Activated T-cell treated with anti-CD3 and anti-CD28 coated beads, Interleukin-2, amount 50 U/mL, for 72 hours (primary cell): ENCODE measurements around the gene GRIP1. TPM values are rescaled to one million over a fixed set of nuclear protein-coding genes. Genes with fewer than 3 reads are reported as not detected.
A peak's percentile ranks its signal among the peaks of the same experiment; 100 is the strongest.
"Not testable (repeated sequence)": the region's sequence is repeated elsewhere in the genome, so short reads cannot be mapped to it uniquely, and the experiment has no call there.

ENCODE experiments used
- ATAC-seq, 2 donors: fragments of 150-1000 bp; cut with Tn5 transposase; replicated peaks in 1 of 2; 2 replicates each; pipeline ENCODE4 v1.10.0; 2021; ENCODE audit warnings: moderate library complexity in 2 of 2, mild to moderate bottlenecking in 1 of 2
- DNase-seq, 2 donors: peaks; one replicate each; pipeline ENCODE4 v3.0.0; 2021 to 2022; ENCODE audit warnings: mixed read lengths in 1 of 2
- H3K27ac Mint-ChIP-seq: one replicate; pipeline ENCODE4 v1.8.0; 2022; ENCODE audit warnings: mild to moderate bottlenecking, moderate library complexity, mixed read lengths
- H3K27me3 Mint-ChIP-seq: one replicate; pipeline ENCODE4 v1.8.0; 2022; ENCODE audit warnings: low read depth, mixed read lengths
- H3K36me3 Mint-ChIP-seq, 2 donors: one replicate each; pipeline ENCODE4 v1.8.0; 2022; ENCODE audit warnings: mixed read lengths in 2 of 2, mild to moderate bottlenecking in 1 of 2; ENCODE audit not compliant: insufficient read depth in 2 of 2
- H3K4me1 Mint-ChIP-seq: one replicate; pipeline ENCODE4 v1.8.0; 2022; ENCODE audit warnings: low read depth, mixed read lengths
- H3K4me3 Mint-ChIP-seq, 2 donors: one replicate each; pipeline ENCODE4 v1.8.0; 2022; ENCODE audit warnings: mild to moderate bottlenecking in 2 of 2, mixed read lengths in 2 of 2, moderate library complexity in 2 of 2
- H3K9me3 Mint-ChIP-seq, 2 donors: one replicate each; pipeline ENCODE4 v1.8.0; 2022; ENCODE audit warnings: mixed read lengths in 2 of 2
- total RNA-seq, 2 donors: library from RNA; stranded (reverse); gene quantifications; one replicate each; pipeline ENCODE4 v1.2.3, GENCODE V29; 2022

GRIP1 gene
- total RNA-seq, 2 donors from 2014 or later: 0.44 to 2.3 TPM

DNA sequence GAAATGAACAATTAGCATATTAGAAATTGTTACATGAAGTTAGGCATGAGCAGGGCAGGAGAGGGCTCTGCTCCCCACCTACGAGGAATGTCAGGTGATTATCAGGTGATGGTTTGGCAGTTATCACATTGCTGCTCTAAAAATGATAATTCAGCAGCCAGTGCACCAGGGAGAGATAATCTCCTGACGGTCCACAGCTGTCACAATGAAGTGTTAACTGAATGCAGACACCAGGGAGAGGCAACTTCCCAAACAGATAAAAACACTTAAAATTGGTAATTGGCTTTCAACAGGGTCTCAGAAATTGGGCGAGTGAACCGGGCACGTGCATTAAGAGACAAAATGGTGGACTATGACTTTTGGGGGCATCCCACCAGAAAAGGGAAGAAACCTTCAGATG lies 176.0 kb downstream of the GRIP1 start:
- Mint-ChIP-seq H3K4me3 (no peak overlapping the region), H3K9me3 (peaks cover 0 to 2% of the 10 kb centered on the region in 2 donors), H3K4me1 (no peaks in the 10 kb centered on the region), H3K27ac (no peak overlapping the region), H3K36me3 (peaks cover 0 to 2% of the 10 kb centered on the region in 2 donors), H3K27me3 (no peaks in the 10 kb centered on the region)
- DNase-seq (no peak), ATAC-seq (no peak)

DNA sequence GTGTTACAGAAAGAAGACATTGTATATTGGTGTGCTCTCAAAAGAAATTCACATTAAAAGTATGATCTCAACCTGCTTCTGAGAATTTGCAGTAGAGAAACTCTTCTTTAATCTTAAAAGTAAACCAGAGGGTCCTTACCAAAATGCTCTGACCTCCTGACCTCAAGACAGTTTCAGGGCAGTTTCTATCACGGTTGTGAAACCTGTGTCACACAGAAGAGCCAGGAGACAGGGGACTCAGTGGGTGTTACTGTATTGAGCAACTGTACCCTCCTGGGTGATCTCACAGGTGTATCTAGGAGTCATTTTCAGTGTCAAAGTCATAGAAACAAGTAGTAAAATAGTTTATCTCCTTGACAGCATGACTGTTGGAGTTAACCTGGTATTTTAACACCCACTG lies 178.0 kb downstream of the GRIP1 start:
- Mint-ChIP-seq H3K27me3 (peaks cover 4% of the 10 kb centered on the region), H3K27ac (no peak overlapping the region), H3K4me1 (no peaks in the 10 kb centered on the region), H3K9me3 (peaks cover 0 to 2% of the 10 kb centered on the region in 2 donors), H3K4me3 (no peak overlapping the region), H3K36me3 (peaks cover 0 to 2% of the 10 kb centered on the region in 2 donors)
- ATAC-seq (peak; percentile 93 to 95), DNase-seq (peak; percentile 15 to 19)

DNA sequence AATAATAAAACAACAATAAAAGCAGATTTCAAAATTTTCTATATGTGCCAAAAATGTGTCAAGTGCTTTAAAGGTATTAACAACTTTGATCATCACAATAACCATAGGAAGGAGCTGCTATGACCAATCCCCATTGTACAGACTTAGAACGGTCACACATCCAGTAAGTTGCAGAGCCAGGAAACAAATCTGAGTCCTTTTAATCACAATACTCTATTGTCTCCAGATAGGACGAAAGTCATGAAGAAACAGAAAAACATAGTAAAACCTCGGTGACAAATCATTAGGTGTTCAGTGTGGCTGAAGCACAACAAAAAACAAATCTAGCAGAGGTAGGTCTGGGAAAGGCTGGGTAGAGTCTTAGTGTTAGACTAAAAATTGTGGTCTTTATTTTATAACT lies 178.8 kb downstream of the GRIP1 start:
- Mint-ChIP-seq H3K4me1 (no peaks in the 10 kb centered on the region), H3K27me3 (peaks cover 4% of the 10 kb centered on the region), H3K27ac (peak overlapping the region; percentile 17), H3K9me3 (peaks cover 0 to 1% of the 10 kb centered on the region in 2 donors), H3K36me3 (peaks cover 0 to 2% of the 10 kb centered on the region in 2 donors), H3K4me3 (peak overlapping the region in 1 of 2 donors; percentile 52)
- DNase-seq: no peak
- ATAC-seq: peak; percentile 38 to 57

DNA sequence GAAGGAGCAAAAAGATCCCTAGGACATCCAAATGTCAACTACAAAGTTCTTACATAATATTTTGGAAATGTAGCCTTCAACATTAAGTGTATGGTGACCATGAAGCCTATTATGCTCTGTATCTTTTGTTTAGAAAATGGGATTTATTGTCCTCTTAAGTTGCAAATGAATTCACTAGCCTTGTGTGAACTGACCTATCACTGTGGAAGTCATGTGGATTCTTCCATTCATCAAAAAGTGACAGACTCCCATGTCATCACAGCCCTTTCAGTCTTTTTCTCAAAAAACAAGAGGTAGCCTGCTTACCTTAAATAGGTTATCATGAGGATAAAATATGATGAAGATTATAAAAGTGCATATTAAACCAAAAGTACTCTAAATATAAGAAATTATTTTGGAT lies 179.9 kb downstream of the GRIP1 start:
- no peak overlapping the region for H3K4me3 Mint-ChIP-seq
- no peak overlapping the region for H3K27ac Mint-ChIP-seq
- ATAC-seq (no peak), DNase-seq (no peak)
- no peaks in the 10 kb centered on the region for H3K9me3 Mint-ChIP-seq
- H3K4me1 Mint-ChIP-seq: no peaks in the 10 kb centered on the region
- H3K36me3 Mint-ChIP-seq: no peaks in the 10 kb centered on the region
- peaks cover 4% of the 10 kb centered on the region for H3K27me3 Mint-ChIP-seq

DNA sequence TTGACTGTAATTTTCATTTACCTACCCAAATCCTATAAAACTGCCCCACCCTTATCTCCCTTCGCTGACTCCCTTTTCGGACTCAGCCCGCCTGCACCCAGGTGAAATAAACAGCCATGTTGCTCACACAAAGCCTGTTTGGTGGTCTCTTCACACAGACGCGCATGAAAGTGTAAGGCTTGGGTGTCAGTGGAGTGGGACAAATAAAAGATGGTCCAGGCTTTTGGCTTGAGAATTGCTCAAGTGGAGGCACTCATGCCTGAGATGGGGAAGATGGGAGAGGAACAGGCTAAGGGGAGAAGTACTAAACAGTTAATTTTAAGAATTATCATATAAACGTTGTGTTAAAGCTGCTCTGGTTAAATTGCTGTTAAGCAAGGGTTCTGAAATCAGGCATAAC lies 180.8 kb downstream of the GRIP1 start:
- not testable (repeated sequence) for ATAC-seq, H3K27ac Mint-ChIP-seq, H3K36me3 Mint-ChIP-seq, DNase-seq, H3K27me3 Mint-ChIP-seq, H3K4me3 Mint-ChIP-seq, H3K9me3 Mint-ChIP-seq, H3K4me1 Mint-ChIP-seq

DNA sequence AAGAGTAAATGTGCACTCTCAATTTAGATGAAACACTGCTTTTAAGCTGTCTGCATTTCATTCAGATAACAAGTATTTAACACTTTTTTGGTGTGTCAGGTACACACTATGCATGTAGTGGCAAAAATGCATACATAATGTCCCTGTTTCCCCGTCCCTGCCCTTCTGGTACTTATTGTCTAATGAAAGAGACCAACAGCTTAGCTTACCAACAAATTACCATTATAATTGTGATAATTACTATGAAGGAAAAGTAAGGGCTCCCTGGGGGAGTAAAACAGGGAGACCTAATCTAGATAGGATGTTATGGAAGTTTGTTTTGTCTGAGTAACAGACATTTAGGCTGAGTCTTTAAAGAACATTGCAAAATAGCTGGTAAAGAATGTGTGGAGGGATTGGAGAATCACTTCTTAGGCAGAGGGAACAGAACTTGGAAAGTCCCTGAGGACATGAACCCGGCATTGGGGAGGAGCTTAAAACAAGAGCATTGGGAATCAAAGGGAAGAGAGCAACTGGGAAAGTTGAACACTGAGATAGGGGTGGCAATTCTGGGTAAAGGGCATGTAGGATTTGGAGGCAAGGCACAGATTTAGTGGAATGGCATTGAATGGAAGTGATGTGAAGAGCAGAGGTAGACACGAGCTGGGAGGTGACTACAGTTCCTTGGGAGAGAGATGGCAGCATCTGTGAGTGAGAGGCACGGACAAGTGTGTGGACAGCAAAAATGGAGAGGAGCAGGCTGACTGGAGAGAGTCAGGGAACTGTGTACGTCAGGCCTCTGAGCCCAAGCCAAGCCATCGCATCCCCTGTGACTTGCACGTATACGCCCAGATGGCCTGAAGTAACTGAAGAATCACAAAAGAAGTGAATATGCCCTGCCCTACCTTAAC lies 181.6 kb downstream of the GRIP1 start:
- no peaks in the 10 kb centered on the region for H3K9me3 Mint-ChIP-seq
- no peaks in the 10 kb centered on the region for H3K4me1 Mint-ChIP-seq
- H3K27ac Mint-ChIP-seq: no peak overlapping the region
- no peak overlapping the region for H3K4me3 Mint-ChIP-seq
- no peak for ATAC-seq
- peaks cover 4% of the 10 kb centered on the region for H3K27me3 Mint-ChIP-seq
- no peak for DNase-seq
- no peaks in the 10 kb centered on the region for H3K36me3 Mint-ChIP-seq

DNA sequence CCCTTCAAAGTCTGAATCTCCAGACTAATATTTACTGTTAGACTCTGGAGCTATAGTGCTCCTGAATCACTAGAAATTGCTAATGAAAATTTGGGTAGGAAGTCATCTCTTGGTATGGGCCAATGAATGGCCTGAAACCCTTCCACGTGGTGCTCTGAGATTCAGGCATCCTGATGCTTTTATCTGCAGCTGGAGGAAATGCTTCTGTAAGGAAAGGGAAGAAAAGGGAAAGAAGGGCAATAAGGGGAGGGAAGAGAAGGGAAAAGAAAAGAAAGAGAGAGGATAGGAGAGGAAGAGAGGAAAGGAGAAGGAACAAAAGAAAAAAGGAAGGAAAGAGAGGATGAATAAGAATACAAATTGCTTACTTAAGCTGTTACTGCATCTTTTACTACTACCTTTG lies 182.3 kb downstream of the GRIP1 start:
- DNase-seq (no peak), ATAC-seq (no peak)
- Mint-ChIP-seq H3K27me3 (peaks cover 5% of the 10 kb centered on the region), H3K9me3 (no peaks in the 10 kb centered on the region), H3K27ac (no peak overlapping the region), H3K36me3 (no peaks in the 10 kb centered on the region), H3K4me1 (no peaks in the 10 kb centered on the region), H3K4me3 (no peak overlapping the region)

DNA sequence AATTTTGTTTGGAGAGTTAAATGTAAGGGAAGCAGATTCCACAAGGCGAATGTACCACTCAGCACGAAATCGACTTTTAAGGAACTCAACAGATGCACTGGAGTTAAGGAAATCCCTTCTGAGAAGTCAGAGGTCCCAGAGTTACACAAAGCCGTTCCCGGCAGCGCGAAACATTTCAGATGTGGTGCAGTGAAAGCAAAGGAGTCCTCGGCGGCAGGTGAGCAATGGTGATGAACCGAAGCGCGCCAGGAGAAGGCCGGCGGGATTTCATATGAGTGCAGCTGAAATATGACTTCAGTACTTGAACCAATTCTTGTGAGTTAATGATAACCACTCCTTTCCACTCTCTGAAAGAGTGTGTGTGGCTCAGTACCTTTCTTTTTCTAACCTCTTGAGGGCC lies 183.2 kb downstream of the GRIP1 start:
- Mint-ChIP-seq H3K27ac (no peak overlapping the region), H3K9me3 (no peaks in the 10 kb centered on the region), H3K4me1 (no peaks in the 10 kb centered on the region), H3K27me3 (peaks cover 10% of the 10 kb centered on the region), H3K36me3 (no peaks in the 10 kb centered on the region), H3K4me3 (no peak overlapping the region)
- DNase-seq: no peak
- ATAC-seq: no peak

DNA sequence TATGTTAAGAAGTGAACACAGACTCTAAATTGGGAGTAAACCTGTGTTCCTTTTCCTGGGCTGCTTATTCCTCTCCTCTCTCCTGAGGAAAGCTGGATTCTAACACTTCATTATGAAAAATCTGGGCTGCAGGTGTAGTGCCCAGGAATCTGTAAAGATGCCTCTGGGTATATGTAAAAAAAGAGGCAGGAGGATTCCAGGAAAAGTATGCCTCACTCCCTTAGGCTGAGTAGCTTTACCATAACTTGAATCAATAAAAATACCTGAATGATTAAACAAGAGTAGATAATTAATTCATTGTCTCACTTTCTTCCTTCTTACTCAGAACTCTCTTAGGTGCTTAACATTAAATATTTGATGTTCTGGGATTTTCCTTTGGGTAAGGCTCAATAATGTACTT lies 185.1 kb downstream of the GRIP1 start:
- DNase-seq (no peak), ATAC-seq (no peak)
- H3K36me3 Mint-ChIP-seq: no peaks in the 10 kb centered on the region
- H3K27ac Mint-ChIP-seq: no peak overlapping the region
- H3K27me3 Mint-ChIP-seq: peaks cover 10% of the 10 kb centered on the region
- no peaks in the 10 kb centered on the region for H3K9me3 Mint-ChIP-seq
- H3K4me3 Mint-ChIP-seq: no peak overlapping the region
- H3K4me1 Mint-ChIP-seq: no peaks in the 10 kb centered on the region

DNA sequence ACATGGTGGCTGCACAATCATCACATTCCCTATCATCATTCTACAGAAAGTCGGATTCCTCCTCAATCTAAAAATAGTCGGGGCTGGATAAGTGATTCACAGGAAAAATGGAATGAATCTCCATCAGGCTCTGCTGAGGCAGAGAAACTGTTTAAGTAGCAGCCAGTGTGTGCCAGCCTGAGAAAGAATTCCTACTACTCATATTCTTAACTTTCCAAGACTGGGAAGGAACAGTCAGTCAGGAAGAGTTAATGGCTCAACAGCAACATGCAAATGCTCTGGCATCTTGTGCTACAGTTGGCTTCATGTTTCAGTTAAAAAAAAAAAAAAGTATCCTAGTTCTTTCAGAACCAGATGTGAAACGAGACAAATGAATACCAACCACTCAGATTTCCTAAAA lies 187.0 kb downstream of the GRIP1 start:
- no peak for ATAC-seq
- Mint-ChIP-seq H3K4me1 (no peaks in the 10 kb centered on the region), H3K9me3 (peaks cover 0 to 4% of the 10 kb centered on the region in 2 donors)

DNA sequence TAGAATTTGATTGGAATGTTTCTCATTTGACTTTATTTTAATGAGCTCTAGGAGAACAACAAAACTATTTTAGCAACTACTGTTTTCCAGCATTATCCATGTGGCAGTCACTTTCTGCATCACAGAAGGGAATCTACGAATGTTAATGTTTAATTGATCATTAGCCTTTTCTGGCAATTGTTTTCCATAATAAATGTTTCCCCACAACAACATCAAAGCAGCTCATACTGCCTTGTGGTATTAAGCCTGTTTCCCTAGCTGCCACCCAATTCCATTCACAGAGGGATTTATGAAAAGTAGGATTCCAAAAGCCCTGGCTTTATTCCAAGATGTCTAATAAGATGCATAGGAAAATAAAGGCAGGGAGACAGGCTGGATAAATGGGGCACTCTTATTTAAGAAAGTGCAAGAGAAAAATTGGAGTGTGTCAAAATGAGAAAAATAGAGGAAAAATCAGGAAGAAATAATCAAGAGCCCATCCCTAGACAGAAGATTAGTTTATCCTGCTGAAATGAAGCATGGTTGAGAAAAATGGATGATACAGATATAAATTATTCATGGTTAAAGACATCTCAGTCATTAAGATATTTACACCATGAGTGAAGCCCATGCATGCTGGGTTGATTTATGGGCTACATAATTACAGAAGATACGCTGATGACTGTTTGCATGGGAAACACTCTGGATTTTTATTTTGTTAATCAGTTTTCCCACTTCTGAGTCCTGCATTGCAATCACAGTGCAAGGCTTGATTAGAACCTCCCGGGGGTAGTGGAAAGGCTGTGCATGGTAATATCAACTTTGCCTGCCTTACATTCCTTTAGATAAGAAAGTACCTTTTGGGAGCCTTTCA lies 196.3 kb downstream of the GRIP1 start:
- Mint-ChIP-seq H3K9me3 (peaks cover 4 to 21% of the 10 kb centered on the region in 2 donors), H3K4me1 (no peaks in the 10 kb centered on the region), H3K36me3 (peaks cover 0 to 5% of the 10 kb centered on the region in 2 donors), H3K27ac (no peak overlapping the region), H3K4me3 (no peak overlapping the region), H3K27me3 (no peaks in the 10 kb centered on the region)
- DNase-seq: no peak
- no peak for ATAC-seq

More for the DNA sequence above, 187.0 kb downstream of the GRIP1 start:
- no peak for DNase-seq
- Mint-ChIP-seq H3K36me3 (no peaks in the 10 kb centered on the region), H3K4me3 (no peak overlapping the region), H3K27ac (no peak overlapping the region), H3K27me3 (peaks cover 20% of the 10 kb centered on the region)

DNA sequence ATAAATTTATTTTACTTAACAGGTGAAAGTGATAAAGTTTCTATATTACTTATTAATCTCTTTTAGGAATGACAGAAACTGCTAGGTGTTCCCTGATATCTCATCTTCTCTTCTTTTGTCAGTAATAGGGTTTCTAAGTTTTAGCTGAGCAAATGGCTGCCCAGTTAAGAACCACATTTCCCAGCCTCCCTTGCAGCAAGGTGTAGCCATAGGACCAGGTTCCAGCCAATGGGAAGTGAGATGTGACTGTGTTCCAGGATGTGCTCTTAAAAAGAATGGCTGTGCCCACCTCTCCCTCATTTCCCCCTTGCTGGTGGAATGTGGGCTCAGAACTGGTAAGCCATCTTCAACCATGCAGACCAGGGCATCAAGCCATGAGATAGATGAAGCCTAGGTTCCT lies 210.9 kb downstream of the GRIP1 start:
- Mint-ChIP-seq H3K9me3 (peaks cover 0 to 4% of the 10 kb centered on the region in 2 donors), H3K27me3 (peaks cover 23% of the 10 kb centered on the region), H3K4me3 (no peak overlapping the region), H3K36me3 (peaks cover 0 to 2% of the 10 kb centered on the region in 2 donors), H3K4me1 (no peaks in the 10 kb centered on the region), H3K27ac (no peak overlapping the region)
- DNase-seq (no peak), ATAC-seq (no peak)

DNA sequence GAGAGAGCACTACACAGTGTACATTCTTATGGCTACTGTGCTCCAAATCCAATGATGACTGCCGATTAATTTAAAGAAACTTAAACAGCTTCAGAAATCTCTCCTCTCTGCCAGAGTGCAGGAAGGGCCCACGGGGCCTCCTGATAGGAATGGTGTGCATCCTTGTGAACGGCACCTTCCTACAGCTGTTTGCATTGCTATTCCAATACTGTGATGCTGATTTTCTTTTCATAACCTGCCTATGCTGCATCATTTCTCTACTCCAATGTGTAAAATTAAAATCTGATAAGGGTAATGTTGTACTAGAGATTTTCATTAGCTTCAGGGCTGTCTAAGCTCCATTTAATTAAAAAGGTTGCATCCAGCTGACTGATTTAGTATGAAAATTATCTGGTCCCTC lies 217.5 kb downstream of the GRIP1 start:
- H3K27me3 Mint-ChIP-seq: no peaks in the 10 kb centered on the region
- ATAC-seq (no peak), DNase-seq (no peak)
- H3K27ac Mint-ChIP-seq: no peak overlapping the region
- no peaks in the 10 kb centered on the region for H3K36me3 Mint-ChIP-seq
- no peaks in the 10 kb centered on the region for H3K9me3 Mint-ChIP-seq
- no peaks in the 10 kb centered on the region for H3K4me1 Mint-ChIP-seq
- no peak overlapping the region for H3K4me3 Mint-ChIP-seq
